H1 (cell line): ENCODE measurements around the gene MALSU1. TPM values are rescaled to one million over a fixed set of nuclear protein-coding genes. Genes with fewer than 3 reads are reported as not detected.
A peak's percentile ranks its signal among the peaks of the same experiment; 100 is the strongest.

Experiments used
- CREB1 ChIP-seq: IDR thresholded peaks from 2 replicates; pipeline ENCODE4 v1.6.1; 2012; ENCODE audit warnings: inconsistent platforms
- MAFK ChIP-seq: IDR thresholded peaks from 2 replicates; pipeline ENCODE4 v1.6.1; 2012; ENCODE audit warnings: low read depth, mild to moderate bottlenecking, improper control_type of control experiment, low read length
- SP1 ChIP-seq: IDR thresholded peaks from 2 replicates; pipeline ENCODE4 v1.6.1; 2011; ENCODE audit warnings: low read depth, low read length
- TAF1 ChIP-seq: IDR thresholded peaks from 2 replicates; pipeline ENCODE4 v1.6.1; 2011; ENCODE audit warnings: mild to moderate bottlenecking, low read depth, low read length
- polyA plus RNA-seq, 7 experiments: library from polyadenylated mRNA; depleted of rRNA in 3 of 7; stranded (reverse) in 5 of 7; unstranded in 2 of 7; fragments of >200 nt in 5 of 7; fragments of 200-250 nt in 2 of 7; gene quantifications; 1 replicate in 5 of 7; 2 replicates in 1 of 7; 4 replicates in 1 of 7; pipeline versions ENCODE4 v1.2.1 to v1.2.3, GENCODE V29; 2011 to 2013; ENCODE audit warnings: missing spikeins in 2 of 7, mixed read lengths in 2 of 7
- total RNA-seq: library from RNA; stranded (reverse); fragmentation: NEBNext Ultra II Directional; extraction: Animal tissue kit (Norgen Biotek cat#: 25700); gene quantifications from 2 replicates; pipeline ENCODE4 v1.2.1, GENCODE V29; 2021

Gene MALSU1
- total and polyA plus RNA-seq, 2 of the 8 experiments (the other 6 are each of a cell fraction or from before 2014, with no cell fraction given), result 73.5 to 84.0 TPM

DNA sequence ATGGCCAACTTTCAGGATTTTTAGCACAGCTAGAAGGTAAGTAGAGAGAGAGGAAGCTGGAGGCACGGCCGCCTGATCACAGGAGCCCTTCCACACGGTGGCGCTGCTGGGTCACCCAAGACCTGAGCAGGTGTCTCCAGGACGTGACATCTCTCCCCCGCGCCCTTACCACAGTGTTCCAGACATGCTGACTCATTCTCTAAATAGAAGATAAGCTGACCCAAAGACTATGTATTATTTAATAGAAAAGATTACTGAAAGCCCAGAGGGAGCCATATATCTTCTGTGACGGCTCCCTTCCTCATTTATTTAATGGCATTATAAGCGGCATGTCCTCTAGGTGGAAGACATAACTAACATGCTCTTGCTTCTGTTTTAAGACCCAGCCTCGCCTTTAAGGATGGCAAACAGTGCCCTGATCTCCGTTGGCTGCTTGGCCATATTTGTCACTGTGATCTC is 26.0 kb upstream of the MALSU1 start (continued):
- TF ChIP-seq MAFK (peak; percentile 80; the same call in 1 of the 2 replicates), CREB1 (peak; percentile 74), SP1 (no peak), TAF1 (peak; percentile 61; the same call in 1 of the 2 replicates)
- TF ChIP-seq, all 59 proteins: peak for 8
